ENCODE results near the gene ANKRD55. TPM values are rescaled to one million over a fixed set of nuclear protein-coding genes. Genes with fewer than 3 reads are reported as not detected.
A peak's percentile ranks its signal among the peaks of the same experiment; 100 is the strongest.
"Not testable (repeated sequence)": the region's sequence is repeated elsewhere in the genome, so short reads cannot be mapped to it uniquely, and the experiment has no call there.

Gene ANKRD55
- total and polyA plus RNA-seq, 4 donors: 0.37 to 1.9 (median 1.4) TPM

- H3K27ac ChIP-seq (ENCODE audit: low read depth in 1 of 2, low read length in 2 of 2); H3K4me1 ChIP-seq (ENCODE audit: control insufficient read depth in 4 of 4, insufficient read depth in 4 of 4, low read length in 3 of 4); H3K36me3 ChIP-seq (ENCODE audit: control insufficient read depth in 4 of 4, insufficient read depth in 3 of 4, low read depth in 1 of 4, low read length in 3 of 4); H3K9ac ChIP-seq (ENCODE audit: low read depth in 1 of 2, low read length in 2 of 2); DNase-seq (ENCODE audit: low spot score); H3K4me3 ChIP-seq (ENCODE audit: low read depth in 1 of 3, low read length in 3 of 3); H3K9me3 ChIP-seq (ENCODE audit: control insufficient read depth in 4 of 4, low read length in 3 of 4); H3K27me3 ChIP-seq (ENCODE audit: control insufficient read depth in 4 of 4, insufficient read depth in 4 of 4, low read length in 3 of 4): not testable (repeated sequence)
- WGBS: 81% methylated on average over 5 of the region's 5 CpGs
Observed at GRCh38 chr5:56157191-56157621, 75.9 kb downstream of the ANKRD55 start.

GRCh38 chr5:56156585-56157190 lies 76.4 kb downstream of the ANKRD55 start:
- not testable (repeated sequence) for H3K36me3 ChIP-seq (ENCODE audit: control insufficient read depth in 4 of 4, insufficient read depth in 3 of 4, low read depth in 1 of 4, low read length in 3 of 4); H3K9me3 ChIP-seq (ENCODE audit: control insufficient read depth in 4 of 4, low read length in 3 of 4); H3K4me3 ChIP-seq (ENCODE audit: low read depth in 1 of 3, low read length in 3 of 3); H3K27me3 ChIP-seq (ENCODE audit: control insufficient read depth in 4 of 4, insufficient read depth in 4 of 4, low read length in 3 of 4); H3K9ac ChIP-seq (ENCODE audit: low read depth in 1 of 2, low read length in 2 of 2); H3K4me1 ChIP-seq (ENCODE audit: control insufficient read depth in 4 of 4, insufficient read depth in 4 of 4, low read length in 3 of 4); DNase-seq (ENCODE audit: low spot score)
- WGBS: 77% methylated on average over 6 of the region's 6 CpGs
- peak overlapping the region in 1 of 2 donors; percentile 49 for H3K27ac ChIP-seq (ENCODE audit: low read depth in 1 of 2, low read length in 2 of 2)

GRCh38 chr5:56155992-56156584 lies 77.0 kb downstream of the ANKRD55 start:
- no peaks in the 10 kb centered on the region for H3K36me3 ChIP-seq (ENCODE audit: control insufficient read depth in 4 of 4, insufficient read depth in 3 of 4, low read depth in 1 of 4, low read length in 3 of 4)
- no peak for TF ChIP-seq GABPA (IDR thresholded peaks at IDR 0.05 in 1 of 2, conservative IDR thresholded peaks at IDR 0.05 in 1 of 2)
- peak in 1 of 2 donors; percentile 7 for TF ChIP-seq RAD21 (IDR thresholded peaks at IDR 0.05)
- 83% methylated on average over 4 of the region's 4 CpGs for whole genome bisulfite sequencing
- DNase-seq (ENCODE audit: low spot score): no peak
- H3K9ac ChIP-seq (ENCODE audit: low read depth in 1 of 2, low read length in 2 of 2): no peak overlapping the region
- H3K4me1 ChIP-seq (ENCODE audit: control insufficient read depth in 4 of 4, insufficient read depth in 4 of 4, low read length in 3 of 4): peaks cover 0 to 7% (median 2%) of the 10 kb centered on the region in 4 donors
- H3K4me3 ChIP-seq (ENCODE audit: low read depth in 1 of 3, low read length in 3 of 3): no peak overlapping the region
- peak overlapping the region in 1 of 2 donors; percentile 49 for H3K27ac ChIP-seq (ENCODE audit: low read depth in 1 of 2, low read length in 2 of 2)
- no peaks in the 10 kb centered on the region for H3K9me3 ChIP-seq (ENCODE audit: control insufficient read depth in 4 of 4, low read length in 3 of 4)
- no peaks in the 10 kb centered on the region for H3K27me3 ChIP-seq (ENCODE audit: control insufficient read depth in 4 of 4, insufficient read depth in 4 of 4, low read length in 3 of 4)

- peak; percentile 13 to 22 for TF ChIP-seq RXRA (IDR thresholded peaks at IDR 0.05)
- no peak for TF ChIP-seq FOXA2 (IDR thresholded peaks at IDR 0.05)
- no peak for TF ChIP-seq JUND (IDR thresholded peaks at IDR 0.05)
- no peak for TF ChIP-seq ZBTB33 (IDR thresholded peaks at IDR 0.05)
- TF ChIP-seq RAD21 (IDR thresholded peaks at IDR 0.05): no peak
- no peak for TF ChIP-seq HNF4G (IDR thresholded peaks at IDR 0.05)
- DNase-seq (ENCODE audit: low spot score): no peak
- Histone ChIP-seq H3K27me3 (ENCODE audit: control insufficient read depth in 4 of 4, insufficient read depth in 4 of 4, low read length in 3 of 4) (no peaks in the 10 kb centered on the region), H3K36me3 (ENCODE audit: control insufficient read depth in 4 of 4, insufficient read depth in 3 of 4, low read depth in 1 of 4, low read length in 3 of 4) (no peaks in the 10 kb centered on the region), H3K4me3 (ENCODE audit: low read depth in 1 of 3, low read length in 3 of 3) (no peak overlapping the region), H3K4me1 (ENCODE audit: control insufficient read depth in 4 of 4, insufficient read depth in 4 of 4, low read length in 3 of 4) (peaks cover 0 to 7% (median 2%) of the 10 kb centered on the region in 4 donors), H3K9ac (ENCODE audit: low read depth in 1 of 2, low read length in 2 of 2) (no peak overlapping the region), H3K27ac (ENCODE audit: low read depth in 1 of 2, low read length in 2 of 2) (no peak overlapping the region), H3K9me3 (ENCODE audit: control insufficient read depth in 4 of 4, low read length in 3 of 4) (no peaks in the 10 kb centered on the region)
- 86% methylated on average over 9 of the region's 9 CpGs for WGBS
Observed at GRCh38 chr5:56154732-56155484, 78.2 kb downstream of the ANKRD55 start.
